ENCODE measurements around the gene PFKFB3.
"Not testable (repeated sequence)": the region's sequence is repeated elsewhere in the genome, so short reads cannot be mapped to it uniquely, and the experiment has no call there.

PFKFB3 gene

DNA sequence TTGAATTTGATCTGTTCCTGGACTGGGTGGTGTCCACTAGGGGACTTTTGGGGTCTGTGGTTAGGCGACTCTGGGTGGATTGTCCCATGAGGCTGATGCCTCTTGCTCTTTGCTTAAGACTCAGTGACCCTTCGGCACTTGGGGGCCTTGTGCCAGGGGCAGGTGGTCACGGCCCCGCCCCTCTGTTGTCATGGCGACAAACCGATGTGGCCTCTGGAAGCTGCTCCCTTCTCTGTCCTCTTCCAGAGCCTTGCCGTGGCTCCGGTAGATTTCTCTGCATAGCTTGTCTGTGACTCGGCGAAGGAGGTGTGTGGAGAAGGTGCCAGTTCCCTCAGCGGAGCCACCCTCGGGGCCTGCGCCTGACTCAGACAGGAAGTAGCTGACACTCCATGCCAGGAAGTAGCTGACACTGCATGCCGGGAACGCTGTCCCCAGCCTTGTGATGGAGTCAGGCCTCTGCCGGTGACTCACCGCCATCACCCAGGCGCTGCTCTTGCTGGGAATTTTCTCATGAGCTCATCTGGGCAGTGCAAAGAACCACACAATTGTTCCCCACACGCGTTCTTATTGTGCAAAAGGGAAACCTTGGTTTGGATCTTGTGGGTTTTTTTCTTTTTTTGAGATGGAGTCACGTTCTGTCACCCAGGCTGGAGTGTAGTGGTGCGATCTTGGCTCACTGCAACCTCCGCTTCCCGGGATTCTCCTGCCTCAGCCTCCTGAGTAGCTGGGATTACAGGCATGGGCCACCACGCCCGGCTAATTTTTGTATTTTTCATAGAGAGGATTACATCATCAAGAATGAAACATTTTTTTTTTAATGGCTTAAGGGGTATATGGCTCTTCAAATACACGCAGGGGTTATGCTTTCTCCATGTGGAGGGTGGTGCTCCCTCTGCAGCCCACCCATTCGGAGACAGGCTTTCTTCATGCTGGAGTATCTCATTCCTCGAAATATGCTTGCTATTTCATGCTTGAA, 72.6 kb downstream of the PFKFB3 start:
- no peak for FAIRE-seq

DNA sequence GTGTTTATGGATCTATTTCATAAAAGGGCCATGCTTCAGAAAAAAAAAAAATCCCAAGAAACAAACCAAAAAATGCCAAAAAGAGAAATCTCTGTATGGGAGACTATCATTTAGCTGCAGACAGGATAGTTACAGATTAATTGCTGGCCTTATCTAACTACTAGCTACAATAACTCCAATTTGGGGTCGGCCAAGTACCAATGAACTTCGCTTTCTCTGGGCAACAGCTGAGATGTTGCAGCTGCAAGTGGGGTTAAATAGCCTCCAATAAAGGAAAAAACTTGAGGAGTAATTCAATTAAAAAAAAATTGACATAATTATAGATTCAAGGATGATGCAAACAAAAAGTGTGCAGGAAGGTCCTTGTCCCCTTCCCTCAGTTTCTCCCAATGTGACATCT, 73.6 kb downstream of the PFKFB3 start:
- no peak for FAIRE-seq

DNA sequence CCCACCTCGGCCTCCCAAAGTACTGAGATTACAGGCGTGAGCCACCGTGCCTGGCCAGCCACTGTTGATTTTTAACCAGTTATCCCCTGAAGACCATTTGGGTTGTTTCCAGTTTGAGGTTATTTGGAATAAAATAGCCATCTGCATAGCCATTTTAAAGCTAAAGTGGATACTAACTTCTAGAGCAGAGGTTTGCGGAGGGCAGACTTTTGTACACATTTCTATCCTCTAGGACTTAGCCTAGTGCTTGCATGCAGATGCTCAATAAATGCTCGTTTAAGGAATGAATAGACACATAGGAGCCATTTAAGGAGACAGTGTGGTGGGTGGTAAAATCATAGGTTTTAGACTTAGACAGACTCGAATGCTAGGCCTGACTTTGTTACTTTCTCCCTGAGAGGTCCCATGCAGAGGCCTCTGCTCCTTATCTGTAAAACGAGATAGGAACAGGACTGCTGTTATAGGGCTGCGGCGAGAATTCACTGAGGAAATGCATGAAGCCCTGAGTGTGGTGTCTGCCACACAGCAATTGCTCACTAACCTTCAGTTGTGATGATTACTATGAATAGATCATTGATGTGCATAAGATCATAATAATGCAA, 75.9 kb downstream of the PFKFB3 start:
- no peak for FAIRE-seq

DNA sequence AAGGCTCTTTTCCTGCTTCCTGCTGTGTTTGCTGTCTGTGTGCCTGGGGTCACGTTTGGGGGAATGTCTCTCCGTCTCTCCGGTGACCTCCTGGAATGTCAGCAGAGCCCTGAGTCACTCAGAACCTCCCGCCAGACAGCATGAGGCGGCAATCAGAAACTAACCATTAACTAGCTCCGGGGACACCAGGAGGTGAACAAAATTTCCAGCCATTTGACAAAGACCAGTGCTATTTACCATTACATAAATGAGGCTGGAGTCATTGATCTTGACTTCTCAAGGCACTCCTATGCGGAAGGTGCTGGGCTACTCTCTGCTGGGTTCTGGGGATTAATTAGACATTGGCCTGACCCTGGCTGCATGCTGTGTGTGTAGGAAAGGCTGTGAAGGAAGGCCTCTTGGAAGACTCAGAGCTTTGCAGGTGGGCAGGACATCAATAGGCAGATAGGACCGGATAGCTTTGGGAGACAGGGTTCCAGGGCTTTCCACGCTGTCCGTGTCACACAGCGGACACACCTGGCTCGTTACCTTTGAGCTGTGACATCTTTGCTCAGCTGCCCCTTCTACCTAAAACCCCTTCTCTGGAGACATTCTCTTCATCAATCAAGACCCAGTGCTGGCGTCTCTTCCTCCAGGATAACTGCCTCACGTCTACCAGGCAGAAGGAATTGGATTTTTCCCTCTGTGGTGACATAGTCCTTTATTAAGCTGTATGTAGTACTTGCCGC, 77.0 kb downstream of the PFKFB3 start:
- FAIRE-seq = no peak

DNA sequence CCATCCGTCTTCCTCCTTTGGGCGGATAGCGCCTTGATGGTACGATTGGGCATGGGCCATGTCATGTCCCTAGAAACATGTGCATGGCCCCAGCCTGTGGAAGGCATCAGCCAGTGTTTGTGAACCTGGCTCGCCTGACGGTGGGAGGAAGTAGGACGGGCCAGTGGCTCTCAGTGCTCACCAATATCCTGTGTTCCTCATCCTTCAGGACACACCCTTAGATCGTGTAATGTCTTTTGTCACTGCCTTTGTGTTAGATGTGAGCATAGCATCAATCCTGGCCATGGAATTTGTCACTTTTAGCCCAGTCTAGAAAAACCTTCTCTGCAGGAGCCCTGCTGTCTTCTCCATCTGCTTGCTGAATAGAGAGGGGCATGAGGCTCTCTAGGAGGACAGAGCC, 77.6 kb downstream of the PFKFB3 start:
- no peak for FAIRE-seq

- FAIRE-seq = no peak
Measured at GRCh38 chr10:6282454-6282958, 79.8 kb downstream of the PFKFB3 start.

- FAIRE-seq = no peak
Measured at GRCh38 chr10:6283655-6284054, 80.9 kb downstream of the PFKFB3 start.

GRCh38 chr10:6290621-6291020, 87.9 kb downstream of the PFKFB3 start:
- FAIRE-seq = not testable (repeated sequence)

- FAIRE-seq = no peak
Measured at GRCh38 chr10:6292741-6293151, 90.0 kb downstream of the PFKFB3 start.

GRCh38 chr10:6296425-6296824, 93.7 kb downstream of the PFKFB3 start:
- FAIRE-seq = not testable (repeated sequence)

- no peak for FAIRE-seq
Measured at GRCh38 chr10:6296828-6297251, 94.1 kb downstream of the PFKFB3 start.

- FAIRE-seq = no peak
Measured at GRCh38 chr10:6297522-6297921, 94.8 kb downstream of the PFKFB3 start.

- FAIRE-seq = no peak
Measured at GRCh38 chr10:6297951-6298381, 95.2 kb downstream of the PFKFB3 start.

DNA sequence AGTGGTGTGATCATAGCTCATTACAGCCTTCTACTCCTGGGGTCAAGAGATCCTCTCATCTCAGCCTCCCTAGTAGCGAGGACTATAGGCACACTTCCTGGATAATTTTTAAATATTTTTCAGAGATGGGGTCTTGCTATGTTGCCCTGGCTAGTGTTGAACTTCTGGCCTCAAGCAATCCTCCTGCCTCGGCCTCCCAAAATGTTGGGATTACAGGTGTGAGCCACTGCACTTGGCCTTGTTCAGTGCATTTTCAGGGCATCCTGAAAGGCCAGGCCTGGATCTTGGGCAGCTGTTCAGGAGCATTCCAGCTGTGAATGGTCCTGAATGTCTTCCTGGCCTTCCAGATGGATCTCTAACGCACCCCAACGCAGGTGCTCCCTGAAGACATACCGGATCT, 95.7 kb downstream of the PFKFB3 start:
- FAIRE-seq = no peak

DNA sequence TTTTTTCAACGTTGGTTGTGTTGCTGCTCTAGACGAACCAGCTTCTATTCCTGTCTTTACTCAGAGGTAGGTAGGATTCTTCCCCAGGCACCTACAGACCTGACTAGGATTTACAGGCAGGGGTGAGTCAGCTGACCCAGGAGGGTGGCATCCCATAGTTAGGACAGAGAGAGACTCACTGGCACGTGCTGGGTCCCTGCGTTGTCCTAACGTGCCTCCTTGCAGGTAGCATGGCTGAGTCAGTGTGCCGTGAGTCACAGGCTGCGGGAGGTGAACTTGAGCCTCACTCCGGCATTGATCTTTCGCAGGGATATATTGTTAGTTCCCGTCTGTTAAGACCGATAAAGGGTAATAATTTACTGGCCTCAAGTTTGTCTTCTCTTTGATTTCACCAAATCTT, 96.5 kb downstream of the PFKFB3 start:
- no peak for FAIRE-seq

- no peak for FAIRE-seq
Measured at GRCh38 chr10:6299743-6300105, 97.0 kb downstream of the PFKFB3 start.

- no peak for FAIRE-seq
Measured at GRCh38 chr10:6300106-6300783, 97.5 kb downstream of the PFKFB3 start.

- no peak for FAIRE-seq
Measured at GRCh38 chr10:6300784-6301460, 98.2 kb downstream of the PFKFB3 start.

GRCh38 chr10:6301488-6302075, 98.8 kb downstream of the PFKFB3 start:
- no peak for FAIRE-seq
